Psoas muscle (tissue), 8 donors: ENCODE measurements around the gene NOC3L. TPM values are rescaled to one million over a fixed set of nuclear protein-coding genes. Genes with fewer than 3 reads are reported as not detected.

ENCODE experiments used
- ATAC-seq, 4 donors: fragments of 200-7000 bp; cut with Tn5 transposase; one replicate each; pipeline ENCODE4 v1.9.1; 2020; ENCODE audit warnings: moderate library complexity in 3 of 4, mild to moderate bottlenecking in 2 of 4
- DNase-seq, 2 donors: peaks; one replicate each; pipeline ENCODE4 v3.0.0-alpha.2; 2020
- H3K27ac ChIP-seq: fragments of 200-600 bp; one replicate; pipeline ENCODE4 v1.8.0; 2022
- H3K27me3 ChIP-seq, 3 donors: fragments of 200-600 bp in 1 of 3; one replicate each; pipeline versions ENCODE4 v1.6.1 to v1.8.0; 2013 to 2022; ENCODE audit warnings: low read length in 2 of 3, mild to moderate bottlenecking in 2 of 3, moderate library complexity in 1 of 3; ENCODE audit not compliant: insufficient read depth in 3 of 3
- H3K36me3 ChIP-seq, 2 donors: fragments of 200-600 bp in 1 of 2; one replicate each; pipeline versions ENCODE4 v1.6.1 to v1.8.0; 2013 to 2022; ENCODE audit warnings: low read depth in 1 of 2, mild to moderate bottlenecking in 1 of 2, moderate library complexity in 1 of 2; ENCODE audit not compliant: insufficient read depth in 1 of 2
- H3K4me1 ChIP-seq: fragments of 200-600 bp; one replicate; pipeline ENCODE4 v1.8.0; 2022
- H3K4me3 ChIP-seq: fragments of 200-600 bp; one replicate; pipeline ENCODE4 v1.8.0; 2022; ENCODE audit warnings: mild to moderate bottlenecking
- H3K9me3 ChIP-seq: fragments of 200-600 bp; one replicate; pipeline ENCODE4 v1.8.0; 2022
- WGBS, 3 donors: extraction: QIAGEN DNeasy Blood & Tissue Kit; methylation state at CpG; one replicate each; pipeline versions ENCODE4 v1.1.6 to v1.1.7; 2013; 5-methylcytosine and 5-hydroxymethylcytosine counted together
- intact Hi-C, 2 donors: fragments of 100-400 bp; cut with DNase I; formaldehyde crosslinking; loops; one replicate each; pipeline versions ENCODE4 v1.11.0 to v1.14.2; 2022
- polyA plus RNA-seq, 3 donors: library from polyadenylated mRNA; stranded (reverse); fragments of 200-250 nt; gene quantifications; one replicate each; pipeline ENCODE4 v1.2.3, GENCODE V29; 2013
- total RNA-seq, 4 donors: library from RNA; stranded (reverse); fragmentation: NEBNext Ultra II Directional in 2 of 4; extraction: Animal tissue kit (Norgen Biotek cat#: 25700) in 2 of 4; gene quantifications; one replicate each; pipeline versions ENCODE4 v1.2.1 to v1.2.4, GENCODE V29; 2021 to 2023
- TF ChIP-seq, protein P1 (sequence below): fragments of 200-600 bp; IDR thresholded peaks from one replicate; pipeline ENCODE4 v1.8.0; 2022; ENCODE audit warnings: antibody characterized with exemption
- donor health status: healthy with polysubstance abuse.
- donor health status: DM: no; HTN: no; CAD: no; lungs with moderate emphysema.
- donor health status: Bipolar disorder and iron deficiency.
- donor health status: healthy.
- donor health status: DM: yes; HTN: yes; CAD: no.
- donor health status: DM: no; HTN: no; CAD: no.
- donor health status: DM: no; HTN: no; CAD: no.
- donor health status: DM: yes; HTN: yes; CAD: no.

NOC3L gene
- total and polyA plus RNA-seq, 7 donors: 6.3 to 19.5 (median 17.2) TPM

DNA sequence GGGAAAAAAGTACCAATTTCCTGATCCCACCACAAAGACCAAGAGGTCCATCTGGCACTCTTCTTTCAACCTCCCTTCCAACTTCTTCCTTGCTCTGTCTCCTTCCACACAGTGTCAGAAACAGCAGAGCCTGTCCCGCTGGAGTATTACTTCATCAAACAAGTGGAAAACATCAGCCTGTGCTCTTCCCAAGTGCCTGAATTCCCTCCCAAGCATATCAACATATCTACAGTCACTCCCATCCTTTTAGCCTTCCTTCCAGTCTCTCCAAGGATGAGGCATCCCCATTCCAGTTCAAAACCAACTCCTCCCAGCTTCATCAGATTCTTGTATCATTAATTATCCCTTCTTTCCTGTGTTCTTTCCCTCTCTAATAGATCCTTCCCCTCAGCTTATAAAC, 1.7 kb upstream of the NOC3L start:
- 55 to 88% (median 78%) methylated on average over 1 of the region's 1 CpG for WGBS, 3 donors
- no peak for ATAC-seq

DNA sequence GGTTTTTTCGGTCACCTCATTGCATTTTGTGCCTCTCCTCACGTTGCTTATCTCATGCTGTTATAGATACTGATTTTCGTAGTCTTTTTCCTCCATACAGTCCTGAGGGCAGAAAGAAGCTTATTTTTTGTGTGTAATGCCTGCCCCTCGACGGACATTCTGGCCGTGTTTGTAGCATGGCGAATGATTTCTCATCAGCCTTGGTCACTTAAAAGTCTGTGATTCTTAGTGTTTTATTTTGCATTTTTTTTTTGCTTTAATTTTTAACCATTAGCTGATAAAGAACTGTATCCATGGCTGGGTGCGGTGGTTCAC, 469 bp upstream of the NOC3L start:
- Histone ChIP-seq H3K36me3 (peaks cover 0 to 30% of the 10 kb centered on the region in 2 donors), H3K4me3 (peak overlapping the region; percentile 87), H3K9me3 (no peaks in the 10 kb centered on the region), H3K27ac (peak overlapping the region; percentile 90), H3K27me3 (no peaks in the 10 kb centered on the region), H3K4me1 (peaks cover 17% of the 10 kb centered on the region)
- intact Hi-C loops: loop anchor here (2.0 to 10.0 kb wide), 4 partner anchors 39 to 84 kb away; partner anchors contain the start of gene TBC1D12 (in 2 of the 2)
- ATAC-seq: peak in 2 of 4 donors; percentile 18 to 32
- 37 to 43% (median 41%) methylated on average over 8 of the region's 8 CpGs for WGBS, 3 donors
- TF ChIP-seq, protein P1, sequence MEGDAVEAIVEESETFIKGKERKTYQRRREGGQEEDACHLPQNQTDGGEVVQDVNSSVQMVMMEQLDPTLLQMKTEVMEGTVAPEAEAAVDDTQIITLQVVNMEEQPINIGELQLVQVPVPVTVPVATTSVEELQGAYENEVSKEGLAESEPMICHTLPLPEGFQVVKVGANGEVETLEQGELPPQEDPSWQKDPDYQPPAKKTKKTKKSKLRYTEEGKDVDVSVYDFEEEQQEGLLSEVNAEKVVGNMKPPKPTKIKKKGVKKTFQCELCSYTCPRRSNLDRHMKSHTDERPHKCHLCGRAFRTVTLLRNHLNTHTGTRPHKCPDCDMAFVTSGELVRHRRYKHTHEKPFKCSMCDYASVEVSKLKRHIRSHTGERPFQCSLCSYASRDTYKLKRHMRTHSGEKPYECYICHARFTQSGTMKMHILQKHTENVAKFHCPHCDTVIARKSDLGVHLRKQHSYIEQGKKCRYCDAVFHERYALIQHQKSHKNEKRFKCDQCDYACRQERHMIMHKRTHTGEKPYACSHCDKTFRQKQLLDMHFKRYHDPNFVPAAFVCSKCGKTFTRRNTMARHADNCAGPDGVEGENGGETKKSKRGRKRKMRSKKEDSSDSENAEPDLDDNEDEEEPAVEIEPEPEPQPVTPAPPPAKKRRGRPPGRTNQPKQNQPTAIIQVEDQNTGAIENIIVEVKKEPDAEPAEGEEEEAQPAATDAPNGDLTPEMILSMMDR: no peak
- DNase-seq: no peak

More for the DNA sequence above, 1.7 kb upstream of the NOC3L start:
- Histone ChIP-seq H3K27ac (no peak overlapping the region), H3K4me3 (no peak overlapping the region), H3K4me1 (peaks cover 15% of the 10 kb centered on the region), H3K27me3 (no peaks in the 10 kb centered on the region), H3K36me3 (peaks cover 0 to 19% of the 10 kb centered on the region in 2 donors), H3K9me3 (no peaks in the 10 kb centered on the region)
- TF ChIP-seq, protein P1: no peak
- DNase-seq: no peak
- intact Hi-C loops: loop anchor here in 1 of 2 donors (5.0 to 10.0 kb wide), 2 partner anchors 38 to 80 kb away; partner anchors contain the start of gene TBC1D12

DNA sequence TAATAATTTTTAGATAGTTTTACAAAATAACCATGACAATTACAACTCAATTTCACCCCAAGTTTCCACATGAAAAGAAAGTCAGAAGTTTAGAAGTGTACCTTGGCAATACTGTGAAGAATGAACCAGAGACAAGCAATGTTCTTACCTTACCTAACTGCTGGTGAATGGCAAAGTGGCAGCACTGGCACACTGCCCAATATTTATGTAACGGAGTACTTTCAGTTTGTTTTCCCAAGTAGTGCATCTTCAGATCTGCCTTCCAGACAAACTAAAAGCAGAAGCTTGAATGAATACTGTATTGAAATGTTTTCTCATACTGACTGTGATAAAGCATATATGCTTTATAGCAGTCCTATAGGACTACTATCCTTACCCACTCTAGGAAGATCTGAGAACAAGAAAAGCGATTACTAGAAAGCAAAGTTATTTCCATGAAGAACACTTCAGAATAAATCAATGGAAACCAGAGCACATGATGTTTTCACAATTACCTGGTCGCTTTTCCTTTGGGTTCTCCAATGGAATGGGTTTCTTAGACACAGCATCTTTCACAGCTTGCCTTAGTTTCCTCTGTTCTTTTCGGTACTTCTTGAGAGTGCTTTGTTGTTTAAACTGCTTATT, 1.5 kb downstream of the NOC3L start:
- Histone ChIP-seq H3K36me3 (peaks cover 4 to 49% of the 10 kb centered on the region in 2 donors), H3K27me3 (no peaks in the 10 kb centered on the region), H3K27ac (no peak overlapping the region), H3K4me1 (peaks cover 17% of the 10 kb centered on the region), H3K9me3 (no peaks in the 10 kb centered on the region), H3K4me3 (peak overlapping the region; percentile 87)
- WGBS, 3 donors: 66 to 68% (median 66%) methylated on average over 4 of the region's 4 CpGs
- no peak for DNase-seq
- TF ChIP-seq, protein P1: no peak
- no peak for ATAC-seq
- intact Hi-C loops: loop anchor here in 1 of 2 donors (5.0 to 10.0 kb wide), 2 partner anchors 41 to 84 kb away; partner anchors contain the start of gene TBC1D12

DNA sequence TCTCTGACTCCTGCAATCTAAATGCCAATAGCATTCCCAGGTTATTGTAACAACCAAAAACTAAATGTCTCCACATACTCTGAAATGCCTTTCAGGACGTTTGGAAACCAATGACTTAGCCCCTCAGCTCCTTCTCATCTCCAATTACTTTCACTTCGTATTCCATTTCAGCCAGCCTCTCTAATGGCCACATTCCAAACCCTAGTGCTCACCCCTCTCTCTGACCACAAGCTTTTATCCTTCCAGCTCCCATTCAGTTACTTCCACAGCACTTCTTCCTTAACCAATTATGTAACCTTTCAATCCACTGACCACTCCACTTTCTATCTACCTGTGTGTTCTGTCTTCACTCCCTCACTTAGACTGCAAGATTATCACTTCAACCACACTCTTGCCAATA, 4.3 kb downstream of the NOC3L start:
- 25 to 27% (median 26%) methylated on average over 2 of the region's 2 CpGs for WGBS, 3 donors
- intact Hi-C loops: no loop called here
- peaks cover 4 to 77% of the 10 kb centered on the region in 2 donors for H3K36me3 ChIP-seq

More for the DNA sequence above, 4.3 kb downstream of the NOC3L start:
- TF ChIP-seq, protein P1: no peak
- no peak overlapping the region for H3K4me3 ChIP-seq
- ATAC-seq (no peak), DNase-seq (no peak)
- H3K27ac ChIP-seq: no peak overlapping the region
- H3K9me3 ChIP-seq: no peaks in the 10 kb centered on the region
- H3K4me1 ChIP-seq: peaks cover 17% of the 10 kb centered on the region
- H3K27me3 ChIP-seq: no peaks in the 10 kb centered on the region
